SK-N-SH (cell line): ENCODE results near the gene INO80C. TPM values are rescaled to one million over a fixed set of nuclear protein-coding genes. Genes with fewer than 3 reads are reported as not detected.

Source experiments
- CTCF ChIA-PET: fragments of 300-600, 350-600 bp; formaldehyde crosslinking; extraction: SDS; loops from one replicate; lab custom pipeline; 2021; lab: Yijun Ruan, JAX
- POLR2A ChIA-PET: fragments of 350-600 bp; sonication (Branson Sonifier 250); formaldehyde crosslinking; extraction: SDS; loops from one replicate; lab custom pipeline; 2020; ENCODE audit warnings: antibody characterized with exemption, inconsistent platforms; lab: Yijun Ruan, JAX
- DNase-seq: peaks from one replicate; pipeline ENCODE4 v3.0.0; 2012
- H2AFZ ChIP-seq: fragments of 200-600 bp; sonication (generic); 2 replicates; pipeline ENCODE4 v1.8.1; 2016; ENCODE audit warnings: antibody characterized with exemption, mild to moderate bottlenecking, low read depth
- H3F3A ChIP-seq: fragments of 200-600 bp; sonication (generic); replicated peaks from 2 replicates; pipeline ENCODE3; 2016; ENCODE audit warnings: antibody characterized with exemption, mild to moderate bottlenecking; ENCODE audit not compliant: insufficient read depth
- H3K27ac ChIP-seq, 2 experiments: fragments of 200-500 bp in 1 of 2; fragments of 200-600 bp in 1 of 2; sonication (Bioruptor generic) in 1 of 2; sonication (generic), shearing (Covaris generic) in 1 of 2; 2 replicates each; pipeline versions ENCODE4 v1.5.1 to v1.6.1; 2014 to 2016; ENCODE audit warnings: low read depth in 2 of 2, inconsistent platforms in 1 of 2, low read length in 1 of 2, mild to moderate bottlenecking in 1 of 2, mixed read lengths in 1 of 2
- H3K27me3 ChIP-seq: fragments of 200-600 bp; sonication (generic), shearing (Covaris generic); 2 replicates; pipeline ENCODE4 v1.6.1; 2016; ENCODE audit warnings: mixed run types; ENCODE audit not compliant: insufficient read depth
- H3K36me3 ChIP-seq, 2 experiments: fragments of 200-500 bp in 1 of 2; fragments of 200-600 bp in 1 of 2; sonication (Bioruptor generic) in 1 of 2; sonication (generic) in 1 of 2; replicated peaks in 1 of 2; 2 replicates each; pipeline versions ENCODE3 to v1.5.1; 2014 to 2016; ENCODE audit warnings: low read length in 1 of 2, mild to moderate bottlenecking in 1 of 2; ENCODE audit not compliant: insufficient read depth in 2 of 2, control insufficient read depth in 1 of 2
- H3K4me1 ChIP-seq, 2 experiments: fragments of 200-500 bp in 1 of 2; fragments of 200-600 bp in 1 of 2; sonication (Bioruptor generic) in 1 of 2; sonication (generic), shearing (Covaris generic) in 1 of 2; 2 replicates each; pipeline versions ENCODE4 v1.5.1 to v1.6.1; 2014 to 2016; ENCODE audit warnings: low read depth in 1 of 2, low read length in 1 of 2, mixed run types in 1 of 2; ENCODE audit not compliant: insufficient read depth in 2 of 2, control insufficient read depth in 1 of 2
- H3K4me2 ChIP-seq: fragments of 200-600 bp; sonication (generic), shearing (Covaris generic); 2 replicates; pipeline ENCODE4 v1.6.1; 2017; ENCODE audit warnings: mixed run types
- H3K4me3 ChIP-seq, 2 experiments: fragments of 200-500 bp in 1 of 2; fragments of 200-600 bp in 1 of 2; sonication (Bioruptor generic) in 1 of 2; sonication (generic), shearing (Covaris generic) in 1 of 2; 2 replicates each; pipeline versions ENCODE4 v1.5.1 to v1.8.1; 2014 to 2016; ENCODE audit warnings: low read depth in 2 of 2, inconsistent platforms in 1 of 2, low read length in 1 of 2, mild to moderate bottlenecking in 1 of 2, mixed read lengths in 1 of 2, moderate library complexity in 1 of 2
- H3K79me2 ChIP-seq: fragments of 200-600 bp; sonication (generic); 2 replicates; pipeline ENCODE4 v1.8.1; 2017; ENCODE audit warnings: mild to moderate bottlenecking; ENCODE audit not compliant: insufficient read depth
- H3K9ac ChIP-seq: fragments of 200-600 bp; sonication (generic); 2 replicates; pipeline ENCODE4 v1.6.1; 2017; ENCODE audit warnings: mixed run types
- H3K9me2 ChIP-seq: fragments of 200-600 bp; sonication (generic); 2 replicates; pipeline ENCODE4 v1.6.1; 2017; ENCODE audit warnings: mixed run types
- H3K9me3 ChIP-seq: fragments of 200-600 bp; sonication (generic); 2 replicates; pipeline ENCODE4 v1.6.1; 2017; ENCODE audit warnings: mixed run types, mild to moderate bottlenecking, moderate library complexity
- H4K20me1 ChIP-seq: fragments of 200-600 bp; sonication (generic); 2 replicates; pipeline ENCODE4 v1.6.1; 2017; ENCODE audit warnings: mild to moderate bottlenecking, mixed run types; ENCODE audit not compliant: insufficient read depth
- CHD2 ChIP-seq: fragments of 150-350 bp; IDR thresholded peaks from 2 replicates; pipeline ENCODE4 v1.6.1; 2018; ENCODE audit warnings: low read length; ENCODE audit not compliant: partially characterized antibody
- FOXJ3 ChIP-seq: sonication (generic); formaldehyde crosslinking; IDR thresholded peaks from 2 replicates; pipeline ENCODE4 v1.5.1; 2020; ENCODE audit warnings: mild to moderate bottlenecking, missing genetic modification reagents
- GABPA ChIP-seq: IDR thresholded peaks from 2 replicates; pipeline ENCODE4 v1.4.0; 2012; ENCODE audit warnings: low read depth, mild to moderate bottlenecking
- GATA2 ChIP-seq: sonication (generic); formaldehyde crosslinking; IDR thresholded peaks from 2 replicates; pipeline ENCODE4 v1.5.0; 2020; ENCODE audit warnings: mild to moderate bottlenecking, missing genetic modification reagents
- MEF2A ChIP-seq: IDR thresholded peaks from 2 replicates; pipeline ENCODE4 v1.4.0; 2012; ENCODE audit warnings: low read depth, borderline replicate concordance
- MXI1 ChIP-seq: IDR thresholded peaks from 2 replicates; pipeline ENCODE4 v1.6.1; 2012; ENCODE audit warnings: mild to moderate bottlenecking, low read depth, low read length, improper control_type of control experiment
- RAD21 ChIP-seq: IDR thresholded peaks from 2 replicates; pipeline ENCODE4 v1.6.1; 2012; ENCODE audit warnings: mild to moderate bottlenecking, low read length
- SIN3A ChIP-seq: IDR thresholded peaks from 2 replicates; pipeline ENCODE4 v1.6.1; 2012; ENCODE audit warnings: low read depth, mild to moderate bottlenecking, low read length, moderate library complexity, borderline replicate concordance
- TCF12 ChIP-seq: IDR thresholded peaks from 2 replicates; pipeline ENCODE4 v1.4.0; 2012
- YY1 ChIP-seq: IDR thresholded peaks from 2 replicates; pipeline ENCODE4 v1.4.0; 2012; ENCODE audit warnings: low read depth, mild to moderate bottlenecking
- WGBS: methylation state at CpG from one replicate; pipeline ENCODE4 v1.1.6; 2017; ENCODE audit warnings: low lambda C conversion rate; 5-methylcytosine and 5-hydroxymethylcytosine counted together
- polyA plus RNA-seq, 3 experiments: library from polyadenylated mRNA; depleted of rRNA; stranded (reverse); fragments of >200 nt; gene quantifications; 2 replicates each; pipeline ENCODE4 v1.2.3, GENCODE V29; 2012
- TF ChIP-seq, protein P1 (sequence below): fragments of 150-350 bp; IDR thresholded peaks from 2 replicates; pipeline ENCODE4 v1.6.1; 2017; ENCODE audit warnings: antibody characterized with exemption, low read length, low read depth, borderline replicate concordance
- TF ChIP-seq, protein P2 (sequence below): fragments of 150-350 bp; IDR thresholded peaks from 2 replicates; pipeline ENCODE4 v1.6.1; 2016; ENCODE audit warnings: mild to moderate bottlenecking, low read depth, low read length
- TF ChIP-seq, protein P3 (sequence below): IDR thresholded peaks from 2 replicates; pipeline ENCODE4 v1.4.0; 2012; ENCODE audit warnings: low read depth, borderline replicate concordance
- TF ChIP-seq, protein P4 (sequence below): IDR thresholded peaks from 2 replicates; pipeline ENCODE4; 2012

Gene INO80C
- polyA plus RNA-seq, 1 of the 3 experiments (the other 2 are of a cell fraction) = 17.0 TPM

DNA sequence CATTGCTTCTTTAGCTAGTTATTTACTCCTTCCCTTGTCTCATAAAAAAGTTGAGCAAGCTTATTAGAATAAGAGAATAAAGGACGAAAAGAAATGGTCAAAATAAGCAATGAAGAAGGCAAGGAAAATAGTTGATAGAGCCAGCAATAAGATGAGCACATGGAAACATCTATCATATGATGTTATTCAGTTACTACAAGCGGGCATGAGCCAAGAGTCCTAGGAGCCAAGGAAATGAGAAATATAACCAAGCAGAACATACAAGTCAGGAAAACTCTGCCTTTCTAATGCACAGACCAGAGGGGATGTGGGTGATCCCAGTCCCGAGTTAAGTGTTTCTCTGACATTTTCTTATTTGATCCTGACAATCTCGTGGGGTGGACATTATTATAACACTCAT is 33.9 kb downstream of the INO80C start:
- H4K20me1 ChIP-seq = no peaks in the 10 kb centered on the region
- no peaks in the 10 kb centered on the region for H3F3A ChIP-seq
- H3K9ac ChIP-seq = no peak overlapping the region
- no peak overlapping the region for H2AFZ ChIP-seq
- H3K9me3 ChIP-seq = no peaks in the 10 kb centered on the region
- ChIA-PET POLR2A (no interaction called here), CTCF (no interaction called here)
- H3K4me2 ChIP-seq = no peak overlapping the region
- no peaks in the 10 kb centered on the region for H3K36me3 ChIP-seq
- H3K9me2 ChIP-seq = no peaks in the 10 kb centered on the region
- no peak overlapping the region for H3K27ac ChIP-seq
- H3K79me2 ChIP-seq = no peaks in the 10 kb centered on the region
- H3K27me3 ChIP-seq = no peaks in the 10 kb centered on the region
- H3K4me3 ChIP-seq = no peak overlapping the region
- no peak for DNase-seq
- peaks cover 4 to 7% of the 10 kb centered on the region in 2 experiments; a peak in 2 of 4 replicates for H3K4me1 ChIP-seq
- WGBS = 80% methylated on average over 4 of the region's 4 CpGs
- TF ChIP-seq SIN3A = no peak
- no peak for TF ChIP-seq MEF2A
- TF ChIP-seq CHD2 = no peak
- TF ChIP-seq, protein P1, sequence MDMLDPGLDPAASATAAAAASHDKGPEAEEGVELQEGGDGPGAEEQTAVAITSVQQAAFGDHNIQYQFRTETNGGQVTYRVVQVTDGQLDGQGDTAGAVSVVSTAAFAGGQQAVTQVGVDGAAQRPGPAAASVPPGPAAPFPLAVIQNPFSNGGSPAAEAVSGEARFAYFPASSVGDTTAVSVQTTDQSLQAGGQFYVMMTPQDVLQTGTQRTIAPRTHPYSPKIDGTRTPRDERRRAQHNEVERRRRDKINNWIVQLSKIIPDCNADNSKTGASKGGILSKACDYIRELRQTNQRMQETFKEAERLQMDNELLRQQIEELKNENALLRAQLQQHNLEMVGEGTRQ = no peak
- no peak for TF ChIP-seq RAD21
- TF ChIP-seq, protein P2, sequence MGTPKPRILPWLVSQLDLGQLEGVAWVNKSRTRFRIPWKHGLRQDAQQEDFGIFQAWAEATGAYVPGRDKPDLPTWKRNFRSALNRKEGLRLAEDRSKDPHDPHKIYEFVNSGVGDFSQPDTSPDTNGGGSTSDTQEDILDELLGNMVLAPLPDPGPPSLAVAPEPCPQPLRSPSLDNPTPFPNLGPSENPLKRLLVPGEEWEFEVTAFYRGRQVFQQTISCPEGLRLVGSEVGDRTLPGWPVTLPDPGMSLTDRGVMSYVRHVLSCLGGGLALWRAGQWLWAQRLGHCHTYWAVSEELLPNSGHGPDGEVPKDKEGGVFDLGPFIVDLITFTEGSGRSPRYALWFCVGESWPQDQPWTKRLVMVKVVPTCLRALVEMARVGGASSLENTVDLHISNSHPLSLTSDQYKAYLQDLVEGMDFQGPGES = no peak
- no peak for TF ChIP-seq MXI1
- no peak for TF ChIP-seq YY1
- TF ChIP-seq GATA2 (CRISPR knock-in tag) = no peak
- TF ChIP-seq, protein P3, sequence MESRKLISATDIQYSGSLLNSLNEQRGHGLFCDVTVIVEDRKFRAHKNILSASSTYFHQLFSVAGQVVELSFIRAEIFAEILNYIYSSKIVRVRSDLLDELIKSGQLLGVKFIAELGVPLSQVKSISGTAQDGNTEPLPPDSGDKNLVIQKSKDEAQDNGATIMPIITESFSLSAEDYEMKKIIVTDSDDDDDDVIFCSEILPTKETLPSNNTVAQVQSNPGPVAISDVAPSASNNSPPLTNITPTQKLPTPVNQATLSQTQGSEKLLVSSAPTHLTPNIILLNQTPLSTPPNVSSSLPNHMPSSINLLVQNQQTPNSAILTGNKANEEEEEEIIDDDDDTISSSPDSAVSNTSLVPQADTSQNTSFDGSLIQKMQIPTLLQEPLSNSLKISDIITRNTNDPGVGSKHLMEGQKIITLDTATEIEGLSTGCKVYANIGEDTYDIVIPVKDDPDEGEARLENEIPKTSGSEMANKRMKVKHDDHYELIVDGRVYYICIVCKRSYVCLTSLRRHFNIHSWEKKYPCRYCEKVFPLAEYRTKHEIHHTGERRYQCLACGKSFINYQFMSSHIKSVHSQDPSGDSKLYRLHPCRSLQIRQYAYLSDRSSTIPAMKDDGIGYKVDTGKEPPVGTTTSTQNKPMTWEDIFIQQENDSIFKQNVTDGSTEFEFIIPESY = no peak
- TF ChIP-seq, protein P4, sequence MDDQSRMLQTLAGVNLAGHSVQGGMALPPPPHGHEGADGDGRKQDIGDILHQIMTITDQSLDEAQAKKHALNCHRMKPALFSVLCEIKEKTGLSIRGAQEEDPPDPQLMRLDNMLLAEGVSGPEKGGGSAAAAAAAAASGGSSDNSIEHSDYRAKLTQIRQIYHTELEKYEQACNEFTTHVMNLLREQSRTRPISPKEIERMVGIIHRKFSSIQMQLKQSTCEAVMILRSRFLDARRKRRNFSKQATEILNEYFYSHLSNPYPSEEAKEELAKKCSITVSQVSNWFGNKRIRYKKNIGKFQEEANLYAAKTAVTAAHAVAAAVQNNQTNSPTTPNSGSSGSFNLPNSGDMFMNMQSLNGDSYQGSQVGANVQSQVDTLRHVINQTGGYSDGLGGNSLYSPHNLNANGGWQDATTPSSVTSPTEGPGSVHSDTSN = no peak
- TF ChIP-seq GABPA = no peak

DNA sequence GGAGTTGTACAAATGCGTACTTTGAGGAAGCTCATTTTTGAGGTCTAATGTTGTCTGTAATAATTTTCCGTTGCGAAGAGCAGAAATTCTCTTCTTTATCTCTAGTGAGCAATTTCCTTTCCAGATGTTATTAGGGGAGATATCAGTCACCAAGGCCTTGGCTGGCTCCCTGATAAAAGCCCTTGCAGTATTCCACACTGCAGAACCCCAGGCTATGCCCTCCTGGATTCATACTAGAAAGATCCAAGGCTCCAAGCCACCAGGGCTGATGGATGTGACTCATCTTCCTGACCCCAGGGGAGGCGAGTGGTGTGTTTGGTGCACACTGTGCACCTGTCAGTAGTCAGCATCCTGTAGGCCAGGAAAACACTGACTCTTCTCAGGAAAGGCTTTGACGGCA is 34.7 kb downstream of the INO80C start:
- peak; percentile 53; the same call in 1 of the 2 replicates for TF ChIP-seq GATA2 (CRISPR knock-in tag)
- TF ChIP-seq FOXJ3 (CRISPR knock-in tag) = no peak
- 0 out of 2 replicates have a peak, but pooled peaks have one; percentile 7 for TF ChIP-seq TCF12
- Histone ChIP-seq H4K20me1 (no peaks in the 10 kb centered on the region), H2AFZ (no peak overlapping the region), H3K9me2 (no peaks in the 10 kb centered on the region), H3K36me3 (no peaks in the 10 kb centered on the region), H3K4me3 (no peak overlapping the region), H3K79me2 (no peaks in the 10 kb centered on the region), H3K27ac (no peak overlapping the region), H3K27me3 (no peaks in the 10 kb centered on the region), H3F3A (no peaks in the 10 kb centered on the region), H3K9me3 (no peaks in the 10 kb centered on the region), H3K9ac (no peak overlapping the region), H3K4me2 (no peak overlapping the region), H3K4me1 (peaks cover 10% of the 10 kb centered on the region in 2 experiments; a peak in 2 of 4 replicates)
- CTCF ChIA-PET = no interaction called here
- DNase-seq = peak; percentile 40
- 59% methylated on average over 5 of the region's 5 CpGs for WGBS
- POLR2A ChIA-PET = no interaction called here
